HG03135 (cell line): ENCODE results near the gene DGKI.

ENCODE experiments used
- ATAC-seq: cut with Tn5 transposase; IDR thresholded peaks from one replicate; pipeline ENCODE4 v1.9.1; 2021; ENCODE audit warnings: mild to moderate bottlenecking, moderate library complexity; ENCODE audit not compliant: unreplicated experiment

DGKI gene

GRCh38 chr7:137609500-137609899 is 237.3 kb downstream of the DGKI start:
- no peak for ATAC-seq

DNA sequence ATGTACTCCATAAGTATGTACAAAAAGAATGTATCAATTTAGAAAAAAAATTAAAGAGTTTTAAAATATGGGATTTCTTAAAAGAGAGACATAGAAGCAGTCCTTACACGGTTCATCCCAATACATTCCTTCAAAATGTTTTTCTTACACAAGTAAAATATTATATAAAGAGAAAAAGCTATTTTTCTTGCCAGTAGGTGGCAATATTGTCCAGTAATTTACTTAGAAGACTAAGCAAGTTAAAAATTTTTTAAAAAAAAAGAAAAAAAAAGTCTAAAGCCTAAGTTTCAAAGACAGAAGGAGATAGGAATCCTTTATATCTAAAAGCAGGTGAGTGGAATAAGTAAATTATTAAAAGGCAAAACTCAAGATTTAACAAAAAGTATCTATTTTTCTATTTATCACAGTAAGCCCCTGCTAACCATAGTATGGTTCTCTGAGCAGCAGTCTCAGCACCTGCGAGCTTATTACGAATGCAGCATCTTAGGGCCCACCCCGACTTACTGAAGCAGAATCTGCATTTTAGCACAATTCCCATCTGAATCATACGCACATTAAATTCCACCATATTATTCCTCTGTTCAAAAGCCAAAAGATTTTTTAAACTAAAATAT is 240.6 kb downstream of the DGKI start:
- ATAC-seq, result no peak

DNA sequence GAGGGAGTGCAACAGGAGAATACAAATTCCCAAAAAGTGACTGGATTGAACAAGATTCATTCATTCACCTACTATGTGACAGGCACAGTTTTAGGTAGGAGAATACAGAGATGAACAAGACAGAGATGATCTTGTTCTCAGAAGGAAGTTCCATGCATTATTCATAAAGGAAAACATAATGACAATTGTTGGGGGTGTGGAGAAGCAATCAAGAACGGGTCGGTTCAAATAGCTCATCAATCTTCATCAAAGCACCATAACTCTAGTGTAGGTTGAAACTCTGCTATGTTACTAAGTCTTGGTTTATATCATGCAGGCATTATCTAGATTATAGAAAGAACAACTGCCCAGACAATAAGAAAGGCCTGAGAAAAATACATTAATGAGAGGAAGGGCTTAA is 243.7 kb downstream of the DGKI start:
- no peak for ATAC-seq

DNA sequence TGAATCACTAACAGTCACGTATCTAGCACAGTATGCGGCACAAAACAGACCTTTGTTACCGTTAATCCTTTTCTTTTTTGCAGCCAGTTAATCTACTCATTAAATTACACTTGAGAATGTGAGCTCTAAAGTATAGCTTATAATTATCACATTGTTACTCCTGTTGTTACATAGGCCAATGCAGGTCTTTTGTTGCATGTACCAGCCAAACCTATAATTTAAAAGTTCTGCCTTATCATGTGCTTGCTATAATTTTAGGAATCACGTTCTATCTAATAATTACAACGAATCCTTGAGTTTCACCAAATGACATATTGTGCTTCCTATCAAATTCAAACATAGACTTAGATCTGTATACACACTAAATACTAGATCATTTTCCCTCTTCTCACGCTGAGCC is 245.1 kb downstream of the DGKI start:
- no peak for ATAC-seq

GRCh38 chr7:137597856-137598255 is 248.9 kb downstream of the DGKI start:
- ATAC-seq, result no peak

GRCh38 chr7:137593115-137593711 is 253.6 kb downstream of the DGKI start:
- no peak for ATAC-seq

- ATAC-seq, result no peak
Observed at GRCh38 chr7:137592232-137592896, 254.4 kb downstream of the DGKI start.

GRCh38 chr7:137591421-137591837 is 255.3 kb downstream of the DGKI start:
- no peak for ATAC-seq

- no peak for ATAC-seq
Observed at GRCh38 chr7:137590756-137591305, 255.9 kb downstream of the DGKI start.

DNA sequence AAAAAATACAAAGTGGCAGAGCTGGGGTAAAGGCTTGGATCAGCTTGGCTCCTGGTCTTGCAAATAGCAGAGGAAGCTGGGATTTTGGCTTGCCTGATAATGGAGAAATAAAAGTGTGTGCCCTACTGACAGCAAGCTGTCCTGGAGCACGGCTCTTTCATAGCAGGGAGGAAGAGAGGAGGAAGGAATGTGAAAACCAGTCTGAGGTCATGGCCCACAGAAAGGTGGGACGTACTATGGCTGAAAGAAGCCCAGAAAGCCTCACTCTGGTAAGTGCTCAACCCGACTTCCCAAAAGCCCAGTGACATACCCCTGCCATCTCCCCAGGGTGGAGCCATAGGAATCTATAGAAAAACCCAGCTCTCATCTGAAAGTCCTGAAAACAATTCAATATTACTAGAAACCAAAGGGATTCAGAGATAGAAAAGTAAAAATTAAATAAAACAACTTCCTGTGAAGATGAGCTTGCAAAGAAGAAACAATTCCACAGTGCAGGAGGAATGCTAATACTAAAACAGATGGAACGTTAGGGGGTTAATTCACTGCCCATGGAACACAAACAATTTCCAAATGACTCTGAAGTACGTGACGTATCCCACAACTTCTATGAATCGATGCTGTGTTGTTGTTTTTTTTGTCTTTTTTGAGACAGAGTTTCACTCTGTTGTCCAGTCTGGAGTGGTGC is 256.6 kb downstream of the DGKI start:
- no peak for ATAC-seq

DNA sequence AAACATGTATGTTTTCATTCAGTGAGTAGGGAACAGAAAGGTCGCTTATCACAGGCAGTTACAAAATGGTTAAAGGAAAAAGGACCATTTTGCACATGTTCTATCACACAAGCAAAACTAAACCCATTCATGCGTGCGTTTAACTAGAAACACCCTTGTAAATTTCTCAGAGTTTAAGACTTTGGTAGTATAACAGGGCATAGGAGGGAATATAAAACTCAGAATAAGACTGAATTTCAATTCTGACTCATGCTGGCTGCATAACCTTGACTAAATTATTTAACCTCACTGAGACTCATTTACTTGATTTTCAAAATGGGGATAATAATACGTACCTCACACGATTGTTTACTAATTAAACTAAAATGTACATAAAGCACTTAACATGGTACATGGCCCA is 259.4 kb downstream of the DGKI start:
- no peak for ATAC-seq

DNA sequence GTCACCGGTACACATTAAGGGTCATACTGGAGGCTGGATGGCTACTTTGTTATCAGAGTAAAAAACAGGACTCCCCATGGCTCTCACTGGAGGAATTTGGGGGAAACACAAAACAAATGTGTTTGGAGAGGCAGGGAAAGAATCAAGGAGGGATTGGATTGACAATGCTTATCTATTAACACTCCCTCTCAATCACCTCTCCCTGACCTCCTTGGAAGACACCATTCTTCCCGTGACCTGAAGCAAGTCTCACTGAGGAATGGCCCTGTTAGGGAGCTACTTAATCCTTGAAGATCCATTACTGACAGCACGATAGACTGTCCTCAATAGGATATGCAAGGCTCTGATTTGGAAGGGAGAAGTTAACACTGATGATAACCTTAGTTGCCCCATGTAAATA is 261.2 kb downstream of the DGKI start:
- no peak for ATAC-seq

DNA sequence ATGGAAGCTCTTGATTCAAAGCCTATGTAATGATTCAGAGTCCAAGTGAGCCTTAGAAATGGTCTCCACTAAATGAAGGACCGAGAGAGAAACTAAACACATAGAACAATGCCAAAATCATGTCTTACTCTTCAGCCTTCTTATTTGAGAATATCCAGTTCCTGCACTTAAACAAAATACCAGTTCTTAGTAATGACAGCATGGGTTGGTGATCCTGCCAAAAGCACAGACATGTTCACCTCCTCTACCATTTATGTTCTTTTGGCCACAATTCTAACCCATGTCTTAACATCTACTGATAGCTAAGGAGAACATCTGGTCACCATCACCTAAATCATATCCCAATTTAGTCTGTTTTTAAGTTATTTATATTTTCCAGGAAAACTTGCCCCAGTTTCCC is 263.6 kb downstream of the DGKI start:
- ATAC-seq, result no peak

GRCh38 chr7:137579913-137580640 is 266.7 kb downstream of the DGKI start:
- no peak for ATAC-seq

DNA sequence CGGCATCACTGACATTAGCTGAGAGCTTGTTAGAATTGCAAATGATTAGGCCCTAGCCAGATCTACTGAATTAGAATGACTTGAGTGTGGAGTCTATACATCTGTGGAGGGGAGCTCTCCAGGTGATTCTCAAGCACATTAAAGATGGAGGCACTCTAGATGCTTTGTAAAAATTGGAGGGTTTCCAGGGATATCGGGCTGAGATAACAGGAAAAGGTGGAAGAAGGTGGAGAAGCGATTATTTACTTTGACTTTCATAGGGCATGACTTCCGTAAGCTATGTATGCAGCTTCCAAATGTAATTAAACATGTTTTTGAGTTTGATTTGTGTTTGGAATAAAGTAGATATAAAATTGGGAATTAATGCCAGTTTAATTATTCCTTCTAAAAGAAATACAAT is 268.2 kb downstream of the DGKI start:
- no peak for ATAC-seq

- ATAC-seq, result no peak
Observed at GRCh38 chr7:137577184-137577583, 269.6 kb downstream of the DGKI start.

GRCh38 chr7:137576481-137576880 is 270.3 kb downstream of the DGKI start:
- ATAC-seq, result no peak

DNA sequence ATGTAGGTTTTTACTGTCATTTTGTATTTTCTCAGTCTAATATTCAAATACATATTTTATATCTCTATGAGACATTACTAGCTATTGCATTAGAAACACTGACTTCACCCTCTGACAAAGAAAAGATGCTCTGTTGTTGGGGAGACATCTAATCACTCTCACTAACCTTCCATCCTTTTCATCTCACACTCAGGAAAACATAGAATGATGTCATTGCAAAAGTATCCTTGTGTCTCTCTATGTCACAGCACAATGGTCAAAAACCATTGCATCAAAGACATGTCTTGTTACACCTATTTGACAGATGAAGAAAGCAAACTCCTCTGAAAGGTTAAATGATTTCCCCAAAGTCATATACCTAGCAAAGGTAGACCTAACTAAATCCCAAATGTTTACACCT is 272.0 kb downstream of the DGKI start:
- ATAC-seq, result no peak

DNA sequence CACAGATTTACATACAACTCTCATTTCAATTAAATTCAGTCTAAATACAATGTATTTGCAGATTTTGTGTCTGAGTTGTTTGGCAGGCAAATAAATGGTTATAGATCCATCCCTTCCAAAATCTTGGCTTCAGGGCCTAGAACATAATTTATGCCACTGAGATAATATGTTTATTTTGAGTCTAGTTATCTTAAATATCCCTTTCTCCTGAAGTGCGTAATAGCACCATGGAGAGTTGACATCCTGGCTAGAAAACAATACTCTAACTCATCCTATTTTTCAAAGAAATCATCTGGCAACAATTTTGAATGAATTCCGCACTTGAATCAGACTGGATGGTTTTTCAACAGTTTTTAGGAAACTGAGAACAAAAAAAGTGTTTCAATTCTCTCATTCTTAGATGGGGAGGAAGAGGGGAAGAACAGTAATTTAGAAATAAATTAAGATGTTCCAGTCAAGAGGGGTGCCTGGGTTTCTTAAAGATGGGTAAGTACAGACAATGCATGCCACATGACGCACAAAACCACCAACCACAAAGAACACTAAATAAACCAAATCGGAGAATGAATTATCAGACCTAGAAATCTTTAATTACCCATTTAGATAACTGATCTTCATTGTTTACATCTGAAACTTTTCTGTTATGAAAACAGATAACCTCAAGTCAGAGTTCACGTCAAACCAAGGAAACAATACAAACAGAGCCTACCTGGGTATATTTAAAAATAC is 274.6 kb downstream of the DGKI start:
- no peak for ATAC-seq

DNA sequence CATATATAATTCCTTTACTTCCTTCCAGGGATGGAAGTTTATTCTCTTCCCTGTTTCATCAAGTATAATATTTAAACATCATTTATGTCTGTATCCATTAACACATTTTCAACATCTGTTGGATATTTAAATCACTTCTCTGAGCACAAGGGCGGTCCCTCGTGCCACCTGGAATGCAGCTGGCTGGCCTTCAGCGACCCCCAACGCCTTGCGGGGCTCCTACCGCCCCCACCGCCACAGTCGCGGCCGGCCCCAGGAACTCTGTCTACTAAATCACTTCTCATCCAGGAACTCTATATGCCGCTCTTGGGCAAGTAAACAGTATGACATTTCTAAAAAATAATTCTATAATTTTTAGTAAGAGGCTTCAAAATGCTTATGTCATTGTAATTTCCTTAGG is 282.1 kb downstream of the DGKI start:
- ATAC-seq, result no peak
